ENCODE data around the gene BLOC1S5.
"Not testable (repeated sequence)": the region's sequence is repeated elsewhere in the genome, so short reads cannot be mapped to it uniquely, and the experiment has no call there.

The BLOC1S5 gene

DNA sequence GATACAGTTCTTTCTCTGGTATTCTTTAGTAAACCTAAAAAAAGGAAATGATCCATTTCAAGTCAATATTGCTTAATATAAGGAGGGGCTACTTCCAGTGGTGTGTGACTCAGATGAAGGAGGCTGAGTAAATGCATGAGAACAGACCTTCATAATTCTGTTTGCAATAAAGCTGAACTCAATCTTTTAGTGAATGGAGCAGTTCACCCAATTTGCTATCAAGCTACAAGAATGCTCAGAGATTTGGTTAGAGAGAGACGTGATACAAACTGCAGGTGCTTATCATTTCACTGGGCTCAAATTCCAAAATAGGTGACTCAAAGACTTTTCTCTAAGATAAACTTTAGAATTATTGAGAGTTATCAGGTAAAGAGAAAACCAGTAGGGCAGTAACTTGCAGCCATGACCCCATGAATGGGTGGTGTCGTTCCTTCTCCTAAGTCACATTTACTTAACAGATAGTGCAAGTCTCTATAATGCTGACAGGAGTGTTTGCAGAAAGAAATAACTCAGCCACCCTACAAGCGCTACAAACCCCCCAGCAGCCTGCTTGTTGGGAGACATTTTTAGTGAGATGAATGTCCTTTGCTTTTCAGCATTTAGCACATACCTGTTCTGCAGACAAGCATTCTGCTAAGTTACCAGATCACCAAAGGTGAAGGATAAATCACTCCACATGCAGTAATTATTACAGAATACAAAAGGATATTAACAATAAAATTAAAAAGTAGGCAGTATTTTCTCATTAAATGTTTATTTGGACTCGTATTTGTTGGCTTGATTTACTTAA, 16.4 kb upstream of the BLOC1S5 start:
- DNase-seq, result no peak

DNA sequence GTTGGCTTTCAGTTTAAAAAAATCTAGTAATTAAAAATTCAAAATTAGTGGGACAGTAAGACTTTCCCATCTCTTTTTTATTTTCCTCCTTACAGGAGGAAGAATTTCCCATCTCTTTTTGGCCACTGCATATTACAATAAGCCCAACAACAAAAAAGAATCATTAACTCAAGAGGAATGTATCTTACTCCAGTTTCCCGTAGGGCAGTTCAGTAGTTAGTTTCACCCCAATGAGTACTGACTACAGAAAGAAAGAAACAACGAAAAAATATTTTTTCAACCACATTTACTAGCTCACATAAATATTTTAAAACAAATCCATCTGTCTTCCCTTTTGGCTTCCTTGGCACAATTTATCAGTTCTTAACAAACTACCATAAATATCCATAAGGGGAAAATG, 14.9 kb upstream of the BLOC1S5 start:
- DNase-seq, result no peak

DNA sequence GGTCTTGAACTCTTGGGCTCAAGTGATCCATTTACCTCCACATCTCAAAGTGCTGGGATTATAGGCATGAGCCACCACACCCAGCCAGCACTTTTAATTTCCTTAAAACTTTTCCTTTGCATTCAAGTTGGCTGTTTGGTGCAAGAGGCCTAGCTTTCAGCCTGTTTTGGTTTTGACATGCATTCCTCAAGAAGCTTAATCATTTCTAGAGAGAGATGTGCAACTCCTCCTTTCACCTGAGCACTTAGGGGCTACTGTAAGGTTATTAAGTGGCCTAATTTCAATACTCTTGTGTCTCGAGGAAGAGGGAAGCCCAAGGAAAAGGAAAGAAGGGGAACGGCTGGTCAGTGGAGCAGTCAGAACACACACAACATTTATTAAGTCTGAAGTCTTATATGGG, 13.8 kb upstream of the BLOC1S5 start:
- DNase-seq, result no peak

DNA sequence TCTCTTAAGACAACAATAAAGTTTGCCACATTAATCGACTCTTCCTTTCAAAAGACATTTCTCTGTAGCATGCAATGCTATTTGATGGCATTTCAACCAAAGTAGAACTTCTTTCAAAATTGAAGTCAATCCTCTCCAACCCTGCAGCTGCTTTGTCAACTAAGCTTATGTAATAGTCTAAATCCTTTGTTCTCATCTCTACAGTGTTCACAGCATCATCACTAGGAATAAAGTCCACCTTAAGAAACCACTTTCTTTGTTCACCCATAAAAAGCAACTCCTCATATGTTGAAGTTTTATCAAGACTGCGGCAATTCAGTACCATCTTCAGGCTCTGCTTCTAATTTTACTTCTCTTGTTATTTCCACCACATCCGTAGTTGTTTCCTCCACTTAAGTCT, 11.5 kb upstream of the BLOC1S5 start:
- DNase-seq, result no peak

DNA sequence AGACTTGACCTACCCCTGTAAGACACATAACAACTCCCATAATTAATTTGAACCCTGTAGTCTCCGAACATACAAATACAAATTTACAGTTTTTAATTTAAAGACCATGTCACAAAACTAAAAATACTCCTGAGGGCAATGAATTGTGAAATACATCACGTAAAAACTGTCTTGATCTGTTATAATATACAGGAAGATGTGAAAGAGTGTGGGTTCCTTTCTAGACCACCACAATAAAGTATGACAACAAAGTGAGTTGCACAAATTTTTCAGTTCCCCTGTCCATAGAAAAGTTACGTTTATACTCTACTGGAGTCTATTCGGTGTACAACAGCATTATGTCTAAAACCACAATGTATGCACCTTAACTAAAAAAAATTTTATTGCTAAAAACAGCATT, 11.0 kb upstream of the BLOC1S5 start:
- DNase-seq, result no peak

DNA sequence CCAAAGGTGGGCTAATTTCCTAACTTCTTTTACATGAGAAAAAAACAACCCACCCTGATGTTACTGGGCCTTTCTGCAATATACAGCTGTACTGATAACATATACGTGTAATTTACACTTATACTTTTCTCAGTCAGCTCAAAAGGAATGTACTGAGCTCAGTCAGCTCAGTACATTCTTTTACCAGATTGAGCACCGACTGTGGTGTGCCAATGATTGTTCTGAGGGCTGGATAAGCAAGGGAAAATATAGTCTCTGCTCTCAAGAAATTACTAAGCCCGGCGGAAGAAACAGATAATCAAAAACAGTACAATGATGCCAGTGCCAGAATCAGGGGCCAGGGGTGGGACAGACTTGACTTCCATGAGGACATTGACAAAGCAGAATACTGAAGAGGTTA, 10.0 kb upstream of the BLOC1S5 start:
- no peak for DNase-seq

DNA sequence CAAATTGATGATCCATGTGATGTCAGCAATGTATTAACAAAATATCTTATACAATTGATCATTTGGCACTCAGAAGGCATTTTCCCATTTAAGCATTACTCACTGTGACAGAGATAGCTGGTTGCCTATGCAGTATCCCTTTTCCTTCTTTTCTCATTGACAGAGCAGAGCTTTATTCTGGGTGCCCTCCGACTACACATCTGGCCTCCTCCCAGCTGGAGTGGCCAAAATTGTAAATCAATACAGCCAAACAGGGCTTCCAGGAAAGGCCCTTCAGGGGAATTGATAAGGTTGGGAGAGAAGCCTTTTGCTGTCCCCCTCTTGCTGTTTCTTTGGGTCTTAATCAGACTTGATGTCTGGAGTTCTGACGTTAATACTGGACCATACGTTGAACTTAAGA, 9.6 kb upstream of the BLOC1S5 start:
- DNase-seq, result no peak

DNA sequence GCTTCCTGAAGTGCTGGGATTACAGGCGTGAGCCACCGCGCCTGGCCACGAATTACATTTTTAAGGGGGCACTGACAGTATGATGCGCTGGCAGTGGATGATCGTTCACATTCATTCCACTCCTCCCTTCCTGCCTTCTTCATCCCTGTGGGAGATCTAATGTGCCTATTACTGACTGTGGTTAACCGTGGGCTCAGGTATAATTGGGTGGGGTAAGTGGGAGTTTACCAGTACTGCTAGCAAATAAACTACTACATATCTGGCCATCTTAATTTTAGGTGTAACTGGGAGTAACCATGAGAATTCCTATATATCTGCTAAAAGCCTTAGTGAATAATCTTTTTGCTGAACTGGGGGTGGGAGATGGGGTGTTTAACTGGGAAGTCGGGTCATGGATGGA, 6.5 kb upstream of the BLOC1S5 start:
- DNase-seq, result no peak

DNA sequence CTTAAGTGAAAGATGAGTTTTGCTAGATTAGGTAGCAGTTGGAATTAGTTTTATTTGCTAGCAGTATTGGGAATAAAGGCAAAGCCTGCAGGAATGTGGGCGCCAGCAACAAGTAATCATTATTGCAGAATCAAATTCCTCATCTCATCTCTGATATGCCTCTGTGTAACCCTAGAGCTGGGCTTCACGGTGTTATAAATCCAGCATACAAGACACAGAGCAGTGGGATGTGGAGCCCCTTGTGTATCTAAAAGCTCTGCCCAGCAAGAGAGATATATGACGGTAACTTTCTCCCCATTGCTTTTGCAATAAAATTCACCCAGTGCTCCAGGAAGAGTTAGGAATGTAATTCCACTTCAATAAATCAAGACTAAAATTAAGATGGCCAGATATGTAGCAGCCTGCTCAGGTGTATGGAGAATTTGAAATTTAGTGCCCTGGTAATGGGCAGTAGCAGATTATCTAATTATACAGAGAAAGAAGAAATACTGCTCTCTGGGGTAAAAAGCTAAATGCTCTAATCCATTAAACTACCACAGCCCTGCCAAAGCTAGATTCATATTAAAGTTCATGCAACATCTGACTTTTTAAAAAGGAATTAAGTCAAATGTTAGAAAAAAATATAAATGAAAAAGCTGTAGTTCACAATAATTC, 5.6 kb upstream of the BLOC1S5 start:
- DNase-seq, result no peak

DNA sequence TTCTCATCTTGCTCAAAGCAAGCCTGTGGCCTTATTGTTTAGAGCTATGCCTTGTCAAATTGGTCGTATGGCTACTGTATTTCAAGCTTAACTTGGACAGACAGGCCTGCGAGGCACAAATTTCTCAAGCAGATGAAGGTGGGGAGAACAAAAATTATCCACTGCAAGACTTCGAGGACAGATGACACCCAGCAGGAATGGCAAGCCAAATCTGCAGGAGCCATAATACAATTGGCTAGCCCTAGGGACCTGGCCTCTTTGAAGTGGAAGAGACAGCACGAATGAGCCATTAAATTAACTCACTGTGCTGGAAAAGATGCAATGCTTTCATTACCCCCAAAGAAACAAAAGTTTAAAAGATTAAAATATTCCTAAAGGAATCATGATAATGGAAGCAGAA, 5.0 kb upstream of the BLOC1S5 start:
- no peak for DNase-seq

DNA sequence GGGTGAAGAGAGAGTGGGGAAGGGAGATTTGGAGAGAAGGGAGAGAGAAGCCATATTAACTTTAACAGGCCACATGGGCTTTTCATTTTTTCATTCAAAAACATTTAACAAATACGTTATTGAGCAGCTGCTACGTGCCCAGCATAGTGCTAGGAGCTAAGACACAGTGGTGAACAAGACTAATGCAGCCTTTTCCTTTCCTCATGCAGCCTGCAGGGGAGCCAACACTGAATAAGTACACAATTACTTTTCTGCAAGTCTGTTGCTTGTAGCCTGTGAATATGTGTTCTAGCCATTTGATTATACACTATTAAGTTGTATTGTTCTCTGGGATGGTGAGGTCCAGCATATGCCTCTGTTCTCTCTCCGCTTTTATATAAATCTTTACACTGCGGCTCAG, 1.9 kb upstream of the BLOC1S5 start:
- no peak for DNase-seq

DNA sequence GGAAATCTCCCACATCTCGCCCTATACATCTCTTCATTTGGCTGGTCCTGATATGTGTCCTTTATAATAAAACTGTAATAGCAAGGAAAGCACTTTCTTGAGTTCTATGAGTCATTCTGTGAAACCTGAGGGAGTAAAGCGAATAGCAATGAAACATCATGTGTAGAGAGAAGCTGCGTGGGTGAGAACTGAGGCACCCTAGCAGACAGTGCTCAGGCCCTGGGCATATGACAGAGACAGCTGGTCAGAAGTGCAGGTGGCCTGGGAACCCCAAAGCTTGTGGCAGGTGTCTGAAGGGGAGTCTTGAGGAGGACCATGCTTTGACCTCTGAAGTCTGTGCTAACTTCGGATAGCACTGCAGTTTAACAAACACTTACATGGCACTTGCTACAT, 1.3 kb upstream of the BLOC1S5 start:
- DNase-seq, result no peak

DNA sequence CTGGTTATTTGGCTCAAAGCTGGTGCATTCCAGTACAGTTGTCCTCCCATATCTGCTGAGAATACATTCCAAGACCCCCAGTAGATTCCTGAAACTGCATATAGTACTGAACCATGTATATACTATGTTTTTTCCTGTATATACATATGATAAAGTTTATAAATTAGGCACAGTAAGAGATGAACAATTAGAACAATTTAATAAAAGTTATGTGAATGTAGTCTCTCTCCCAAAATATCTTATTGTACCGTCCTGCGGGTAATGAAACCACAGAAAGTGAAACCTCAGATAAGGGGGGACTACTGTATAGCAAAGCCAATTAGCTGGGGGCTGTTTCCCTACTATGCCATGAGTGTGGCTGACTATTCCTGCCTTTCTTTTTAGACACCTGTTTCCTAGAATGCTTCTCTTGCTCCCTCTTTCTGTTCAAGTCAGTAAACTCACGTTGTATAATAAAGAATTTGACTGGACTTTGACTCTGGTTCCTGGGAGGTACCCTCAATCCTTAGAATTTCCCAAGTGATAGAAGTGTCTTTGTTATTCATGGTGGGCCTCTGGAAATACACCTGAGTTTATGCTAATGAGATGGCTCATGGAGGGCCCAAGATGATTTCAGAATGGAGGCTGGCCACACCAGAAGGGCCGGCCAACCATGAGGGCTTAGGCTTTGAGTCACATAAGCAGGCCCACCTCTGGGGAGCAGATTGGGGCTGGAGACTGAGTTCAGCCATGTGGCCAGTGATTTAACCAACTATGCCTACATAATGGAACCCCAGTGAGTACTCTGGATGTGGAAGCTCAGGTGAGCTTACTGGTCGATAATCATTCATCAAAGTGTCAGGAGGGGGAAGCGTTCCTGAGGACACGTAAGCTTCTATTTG, 689 bp upstream of the BLOC1S5 start:
- no peak for DNase-seq

DNA sequence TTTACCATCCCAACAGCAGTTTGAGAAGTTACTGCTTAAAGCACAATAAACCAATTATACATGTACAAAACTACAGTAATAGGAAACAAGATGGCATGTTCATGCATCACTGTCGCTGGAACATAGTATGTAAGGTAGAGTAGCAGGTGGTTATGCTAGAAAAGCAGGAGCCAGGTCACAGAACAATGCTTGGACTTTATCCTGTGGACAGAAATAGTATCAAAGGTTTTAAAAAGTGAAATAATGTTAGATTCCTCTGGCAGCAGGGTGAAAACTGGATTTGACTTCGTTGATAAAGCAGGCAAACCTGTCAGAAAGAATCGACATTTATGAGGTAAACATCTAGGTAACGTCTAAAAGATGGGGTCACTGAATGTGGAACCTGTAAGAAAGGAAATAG, 2.5 kb downstream of the BLOC1S5 start:
- DNase-seq, result no peak

DNA sequence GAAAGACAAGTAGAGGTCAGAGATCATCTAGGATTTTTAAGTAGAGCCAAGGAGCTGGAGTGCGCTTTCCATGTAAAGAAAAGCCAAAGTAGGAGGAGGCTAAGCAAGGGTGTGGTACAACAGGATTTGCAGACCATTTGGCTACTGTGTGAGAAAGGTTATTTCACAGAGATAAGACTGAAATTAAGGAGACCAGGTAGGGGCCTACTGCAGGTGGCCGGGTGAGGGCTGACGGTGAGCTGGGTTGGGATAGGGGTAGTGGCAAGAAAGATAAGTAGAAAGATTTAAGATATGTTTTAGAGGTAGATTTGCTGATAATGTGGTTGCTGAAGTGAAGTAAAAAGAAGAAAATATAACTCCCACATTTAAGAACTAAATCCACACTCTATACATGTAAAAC, 3.8 kb downstream of the BLOC1S5 start:
- no peak for DNase-seq

DNA sequence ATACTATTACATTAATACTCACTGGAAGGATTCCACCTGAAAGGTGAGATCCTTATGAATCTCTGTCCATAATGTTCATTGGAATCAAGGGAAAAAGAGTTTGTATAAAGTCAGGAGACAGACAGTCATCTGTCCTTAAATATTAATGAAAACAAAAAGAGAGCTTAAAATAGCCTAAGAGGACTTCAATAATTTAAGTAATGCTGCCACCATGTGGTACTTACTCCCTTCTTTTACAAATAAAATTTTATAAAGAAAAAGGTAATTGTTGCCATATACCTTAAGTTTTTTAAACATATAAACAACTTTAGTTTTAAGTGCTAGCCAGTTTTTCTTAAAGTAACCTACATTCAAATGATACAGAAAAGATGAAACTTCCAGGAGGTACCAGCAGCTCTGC, 5.1 kb downstream of the BLOC1S5 start:
- DNase-seq, result no peak

DNA sequence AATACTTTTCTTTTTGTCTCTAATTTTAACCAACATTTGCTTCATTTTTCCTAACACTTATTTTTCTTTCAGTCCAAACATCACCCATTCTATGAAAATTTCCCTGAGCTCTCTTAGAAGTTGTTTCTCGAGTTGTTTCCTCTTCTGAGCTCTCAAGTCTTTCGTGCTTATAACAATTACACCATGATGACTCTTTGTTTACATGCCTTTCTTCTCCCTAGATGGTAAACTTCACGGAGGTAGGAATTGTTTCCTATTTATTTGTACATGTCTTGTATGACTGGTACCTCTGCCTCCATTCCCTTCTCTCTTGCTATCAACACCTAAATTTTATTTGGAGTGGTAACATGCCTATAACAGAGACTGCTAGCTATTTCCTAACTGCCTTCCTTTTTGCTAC, 6.4 kb downstream of the BLOC1S5 start:
- no peak for DNase-seq

DNA sequence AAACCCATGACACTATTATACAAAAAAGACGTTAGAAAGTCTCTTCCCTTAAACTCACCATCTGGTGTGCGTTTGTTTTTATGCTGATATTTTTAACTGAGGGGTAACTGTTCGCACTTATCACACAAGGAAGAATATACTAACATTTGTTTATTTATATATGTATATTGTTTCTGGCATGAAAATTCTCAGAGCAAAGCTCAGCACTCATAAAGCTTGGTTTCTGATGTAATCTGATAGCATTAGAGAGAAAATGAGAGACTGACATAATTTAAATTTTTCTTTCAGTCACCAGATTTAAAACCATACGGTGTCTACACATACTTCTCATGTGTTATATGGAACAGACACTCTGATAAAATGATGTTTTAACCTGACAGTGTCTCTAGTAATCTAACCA, 6.9 kb downstream of the BLOC1S5 start:
- DNase-seq, result no peak

DNA sequence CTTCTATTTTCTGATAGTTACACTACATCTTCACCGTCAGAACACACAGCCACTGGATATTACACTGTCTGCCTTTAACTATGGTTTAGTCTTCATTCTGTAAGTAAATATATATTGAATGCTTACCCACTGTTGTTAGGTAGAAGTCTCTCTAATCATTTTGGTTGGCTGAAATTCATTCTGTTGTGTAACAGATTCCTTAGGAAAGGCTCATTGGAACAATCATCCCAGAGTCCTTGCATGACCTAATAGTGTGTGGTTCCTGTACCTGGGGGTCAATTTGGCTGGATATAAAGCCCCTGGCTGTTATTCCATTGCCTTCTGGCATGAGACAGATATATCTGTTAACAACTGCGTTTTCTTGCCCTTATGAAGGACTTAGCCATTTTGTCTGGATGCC, 9.9 kb downstream of the BLOC1S5 start:
- no peak for DNase-seq

DNA sequence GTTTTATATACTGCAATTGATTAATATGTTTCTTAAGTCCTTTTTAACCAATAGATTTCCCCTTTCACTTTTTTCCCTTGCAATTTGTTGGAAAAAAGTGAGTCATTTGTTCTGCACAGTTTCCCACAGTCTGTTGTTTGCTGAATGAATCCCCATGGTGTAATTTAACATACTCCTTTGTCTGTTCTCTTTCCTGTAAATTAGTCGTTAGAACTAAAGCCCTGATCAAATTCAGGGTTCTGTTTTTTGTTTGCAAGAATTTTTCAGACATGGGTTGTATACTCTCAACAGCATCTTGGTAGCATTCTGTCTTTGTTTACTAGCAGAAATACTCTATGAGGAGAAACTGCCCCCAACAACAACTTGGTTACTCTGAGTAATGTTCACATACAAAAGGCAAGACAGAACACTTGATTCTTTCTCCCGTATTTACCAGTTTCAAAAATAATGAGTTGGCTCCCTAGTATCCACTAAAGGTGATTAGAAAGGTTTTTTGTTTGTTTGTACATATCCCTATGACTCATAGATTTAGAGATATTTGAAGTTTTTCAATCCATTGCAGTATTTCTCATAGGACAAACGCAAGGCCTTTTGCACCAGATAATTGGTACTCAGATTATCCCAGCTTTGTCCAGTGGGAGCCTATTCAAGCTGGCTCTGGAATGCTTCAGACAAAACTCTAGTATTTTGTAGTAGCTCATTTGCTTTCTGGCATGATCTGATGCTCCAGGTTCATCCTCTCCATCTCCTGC, 16.5 kb downstream of the BLOC1S5 start:
- DNase-seq, result no peak

DNA sequence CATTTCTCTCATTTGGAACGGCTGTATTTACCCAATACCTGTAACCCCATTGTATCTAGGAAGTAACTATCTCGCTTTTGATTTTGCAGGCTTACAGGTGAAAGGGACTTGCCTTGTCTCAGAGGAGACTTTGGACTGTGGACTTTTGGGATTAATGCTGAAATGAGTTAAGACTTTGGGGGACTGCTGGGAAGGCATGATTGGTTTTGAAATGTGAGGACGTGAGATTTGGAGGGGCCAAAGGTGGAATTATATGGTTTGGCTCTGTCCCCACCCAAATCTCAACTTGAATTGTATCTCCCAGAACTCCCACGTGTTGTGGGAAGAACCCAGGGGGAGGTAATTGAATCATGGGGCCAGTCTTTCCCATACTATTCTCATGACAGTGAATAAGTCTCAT, 18.4 kb downstream of the BLOC1S5 start:
- not testable (repeated sequence) for DNase-seq

DNA sequence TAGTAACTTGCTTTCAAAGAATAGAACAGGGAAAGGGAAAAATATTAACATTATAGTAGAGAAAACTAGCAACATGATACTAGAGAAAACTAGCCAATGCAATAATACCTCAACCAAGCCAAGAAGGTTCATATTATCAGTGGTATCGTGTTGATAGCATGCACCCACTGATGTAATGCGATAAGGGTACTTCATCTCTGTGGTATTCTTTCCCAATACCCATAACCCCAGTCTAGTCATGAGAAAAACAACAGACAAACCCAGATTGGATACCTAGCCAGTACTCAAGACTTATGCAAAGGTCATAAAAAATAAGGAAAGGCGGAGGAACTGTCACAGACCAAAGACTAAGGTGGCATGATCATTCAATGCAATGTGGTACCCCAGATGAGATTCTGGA, 21.0 kb downstream of the BLOC1S5 start:
- no peak for DNase-seq

DNA sequence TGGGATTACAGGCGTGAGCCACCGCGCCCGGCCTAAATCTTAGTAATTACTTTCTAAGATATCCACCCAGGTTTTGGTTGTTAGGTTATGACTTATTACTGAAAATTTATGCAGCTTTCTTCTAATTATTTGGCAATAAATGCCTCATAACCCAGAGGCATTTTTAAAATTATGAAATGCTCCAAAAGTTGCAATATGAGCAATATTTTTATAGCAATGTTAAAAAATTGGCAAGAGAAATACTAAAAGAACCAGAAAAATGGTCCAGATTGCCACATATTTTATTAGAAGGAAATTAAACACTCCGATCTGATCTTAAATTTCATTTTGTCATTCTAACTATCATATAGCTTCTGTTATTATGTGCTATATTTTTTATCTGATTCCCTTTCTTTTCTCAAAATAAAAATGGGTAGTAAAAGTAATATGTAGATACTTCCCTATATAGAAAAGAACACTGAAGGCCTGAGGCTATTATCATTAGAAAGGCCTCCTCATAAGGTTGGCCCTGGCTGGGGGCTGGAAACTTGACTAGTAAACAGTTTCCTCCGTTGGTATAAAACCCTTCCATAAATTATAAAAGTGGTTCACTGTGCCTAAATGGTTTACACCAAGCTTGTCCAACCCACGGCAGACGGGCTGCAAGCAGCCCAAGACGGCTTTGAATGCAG, 22.1 kb downstream of the BLOC1S5 start:
- no peak for DNase-seq

Measured in SHP77 treated with DMSO at 0.1 percent for 48 hours (cell line).